Right ventricle myocardium superior (tissue), 1 donor: Measurements from ENCODE around the gene TBL3. TPM values are rescaled to one million over a fixed set of nuclear protein-coding genes. Genes with fewer than 3 reads are reported as not detected.
"Not testable (repeated sequence)": the region's sequence is repeated elsewhere in the genome, so short reads cannot be mapped to it uniquely, and the experiment has no call there.

ENCODE experiments used
- ATAC-seq: fragments of 200-7000 bp; cut with Tn5 transposase; one replicate; pipeline ENCODE4 v1.9.1; 2020; ENCODE audit warnings: mild to moderate bottlenecking; ENCODE audit not compliant: poor library complexity
- DNase-seq: peaks from one replicate; pipeline ENCODE4 v3.0.0-alpha.2; 2020
- intact Hi-C: fragments of 100-400 bp; cut with DNase I; formaldehyde crosslinking; loops from one replicate; pipeline ENCODE4 v1.11.2; 2022
- total RNA-seq: library from RNA; stranded (reverse); fragmentation: NEBNext Ultra II Directional; extraction: Animal tissue kit (Norgen Biotek cat#: 25700); gene quantifications from one replicate; pipeline ENCODE4 v1.2.1, GENCODE V29; 2021
- donor health status: DM: no; HTN: yes; CAD: no; lungs with severe emphysema.

Gene TBL3
- total RNA-seq, 1 donor from 2014 or later: 20.3 TPM

DNA sequence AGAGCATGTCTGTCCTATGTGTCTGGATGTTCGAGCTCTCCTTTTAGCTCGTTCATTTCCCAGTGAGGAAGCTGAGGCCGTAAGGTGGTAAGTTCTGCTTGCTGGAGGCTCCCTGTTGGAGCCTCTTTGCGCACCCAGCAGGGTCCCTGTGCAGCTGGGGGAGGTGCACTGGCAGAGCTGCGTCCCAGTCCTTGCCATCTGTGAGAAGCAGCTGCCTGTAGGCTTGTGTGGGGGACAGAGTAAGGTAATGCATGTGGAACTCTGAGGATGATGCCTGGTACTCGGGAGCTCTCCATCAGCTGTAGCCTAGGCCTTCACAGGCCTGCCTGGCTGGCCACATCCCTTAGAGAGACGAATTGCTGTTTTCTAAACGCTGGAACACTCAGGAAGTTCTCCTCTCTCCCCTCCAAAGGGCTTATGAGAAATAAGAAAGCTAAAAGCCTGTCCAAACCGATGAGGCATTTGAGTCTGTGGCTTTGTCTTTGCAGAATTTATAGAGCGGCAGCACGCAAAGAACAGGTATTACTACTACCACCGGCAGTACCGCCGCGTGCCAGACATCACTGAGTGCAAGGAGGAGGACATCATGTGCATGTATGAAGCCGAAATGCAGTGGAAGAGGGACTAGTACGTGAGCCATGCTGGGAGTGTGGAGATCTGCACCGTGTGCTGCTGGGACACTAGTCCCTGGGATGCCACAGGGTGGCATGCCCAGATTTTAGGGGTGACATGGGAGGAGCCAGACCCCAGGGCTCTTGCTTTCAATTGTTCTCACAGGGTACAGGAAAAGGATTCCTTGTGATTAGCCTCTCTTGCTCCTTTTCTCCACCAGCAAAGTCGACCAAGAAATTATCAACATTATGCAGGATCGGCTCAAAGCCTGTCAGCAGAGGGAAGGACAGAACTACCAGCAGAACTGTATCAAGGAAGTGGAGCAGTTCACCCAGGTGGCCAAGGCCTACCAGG lies 10.9 kb upstream of the TBL3 start:
- ATAC-seq (no peak), DNase-seq (no peak)
- intact Hi-C loops: no loop called here

- DNase-seq (no peak), ATAC-seq (no peak)
- intact Hi-C loops: no loop called here
Observed at GRCh38 chr16:1961651-1962067, 10.2 kb upstream of the TBL3 start.

DNA sequence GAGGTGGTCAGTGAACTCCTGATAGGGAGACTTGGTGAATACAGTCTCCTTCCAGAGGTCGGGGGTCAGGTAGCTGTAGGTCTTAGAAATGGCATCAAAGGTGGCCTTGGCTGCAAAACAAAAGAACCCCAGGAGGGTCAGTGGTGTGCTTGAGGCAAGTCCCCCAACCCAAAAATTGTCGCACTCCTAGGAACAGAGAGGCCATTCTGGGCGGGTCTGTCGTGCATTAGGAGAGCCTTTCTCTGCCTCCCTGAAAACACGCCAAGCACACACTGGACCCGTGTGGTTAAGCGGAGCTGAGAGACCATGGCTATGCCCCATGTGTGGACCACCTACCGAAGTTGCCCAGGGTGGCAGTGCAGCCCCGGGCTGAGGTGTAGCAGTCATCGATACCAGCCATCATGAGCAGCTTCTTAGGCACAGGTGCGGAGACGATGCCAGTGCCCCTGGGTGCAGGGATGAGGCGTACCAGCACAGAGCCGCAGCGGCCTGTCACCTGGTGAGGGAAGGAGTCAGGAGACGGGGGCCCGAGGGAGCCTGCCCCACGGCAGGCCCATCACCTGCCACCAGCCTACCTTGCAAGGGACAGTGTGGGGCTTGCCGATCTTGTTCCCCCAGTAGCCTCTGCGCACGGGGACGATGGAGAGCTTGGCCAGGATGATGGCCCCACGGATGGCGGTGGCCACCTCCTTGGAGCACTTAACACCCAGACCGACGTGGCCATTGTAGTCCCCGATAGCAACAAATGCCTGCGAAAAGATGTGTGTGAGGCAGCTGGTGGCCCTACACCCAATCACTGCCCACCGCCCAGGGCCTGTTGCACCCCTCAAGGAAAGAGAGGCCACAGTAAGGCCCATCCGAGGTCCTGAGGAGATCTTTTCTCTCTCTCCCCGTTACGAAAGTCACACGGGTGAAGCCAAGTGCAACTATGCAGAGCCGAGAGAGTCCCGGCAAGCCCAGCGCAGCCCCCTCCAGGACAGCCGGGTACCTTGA lies 9.4 kb upstream of the TBL3 start:
- ATAC-seq, DNase-seq, intact Hi-C loops: not testable (repeated sequence)

DNA sequence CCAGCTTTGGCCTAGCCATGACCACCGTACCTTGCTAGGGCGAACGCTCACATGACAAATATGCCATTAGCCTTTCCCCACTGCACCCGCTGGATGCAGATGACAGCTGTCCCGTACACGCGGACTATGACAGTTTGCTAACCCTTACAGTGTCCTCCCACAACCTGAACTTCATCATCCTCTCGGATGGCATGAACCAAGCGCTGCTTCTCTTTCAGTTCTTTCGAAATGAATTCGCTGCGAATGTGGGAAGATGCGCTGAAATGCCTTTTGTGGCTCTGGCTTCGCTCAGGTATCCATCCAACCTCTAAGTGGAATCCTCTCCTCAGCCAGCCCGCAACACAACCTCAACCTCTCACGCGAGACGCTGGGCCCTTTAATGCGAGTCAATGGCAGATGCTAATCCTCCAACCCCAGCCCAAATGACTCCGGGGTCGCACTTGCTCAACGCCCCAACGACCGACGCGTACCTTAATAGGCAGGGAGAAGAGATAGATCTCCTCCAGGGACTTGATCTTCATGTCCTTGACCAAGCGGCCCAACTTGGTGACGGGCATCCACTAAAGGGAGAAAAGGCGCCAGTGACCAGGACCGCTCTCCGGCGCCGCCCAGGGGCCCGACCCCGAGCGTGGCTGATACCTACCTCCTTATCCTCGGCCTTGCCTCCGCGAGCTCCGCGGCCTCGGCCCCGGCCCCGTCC lies 7.9 kb upstream of the TBL3 start:
- intact Hi-C loops: no loop called here
- ATAC-seq: peak; percentile 13
- DNase-seq: no peak

DNA sequence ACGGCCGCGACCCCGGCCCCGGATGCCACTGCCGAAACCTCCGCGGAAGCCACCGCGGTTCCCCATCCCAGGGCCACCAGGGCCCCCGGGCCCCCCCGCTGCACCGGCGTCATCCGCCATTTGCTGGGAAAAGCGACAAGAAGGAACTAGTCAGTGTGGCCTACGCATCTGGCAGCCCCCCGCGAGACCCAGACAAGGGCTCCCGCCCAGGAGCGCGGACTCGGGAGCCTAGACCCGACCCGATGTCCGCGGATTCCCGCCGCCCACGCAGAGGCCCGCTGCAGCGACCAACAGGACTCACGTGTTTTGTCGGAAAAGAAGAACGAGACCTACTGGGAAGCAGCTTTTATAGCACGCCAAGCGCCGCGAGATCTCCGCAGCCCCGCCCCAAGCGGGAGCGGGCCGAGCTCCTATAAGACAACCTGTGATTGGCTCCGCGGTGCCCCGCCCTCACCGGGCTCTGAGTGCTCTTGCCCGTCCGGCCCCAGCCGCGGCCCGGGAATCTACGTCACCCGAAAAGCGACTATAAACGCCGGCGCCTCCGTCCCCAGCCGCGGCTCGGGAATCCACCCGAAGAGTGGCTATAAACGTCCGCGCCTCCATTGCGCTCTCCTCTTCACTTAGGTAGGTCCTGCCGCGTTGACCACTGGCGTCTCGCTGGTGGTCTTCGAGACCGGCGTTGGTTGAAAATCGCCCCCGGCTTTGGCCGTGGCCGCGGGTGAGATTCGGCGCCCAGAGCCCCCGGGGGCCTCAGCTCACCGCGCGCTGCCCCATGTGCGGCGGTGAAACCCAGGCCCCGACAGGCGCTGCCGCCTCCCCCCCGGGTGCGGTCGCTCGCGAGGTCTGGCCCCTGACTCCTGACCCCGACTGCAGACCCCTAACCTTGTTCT lies 7.1 kb upstream of the TBL3 start, which contains the start of gene RPS2:
TSS of gene RPS2 (minus strand) at position 321 of the 890 bp plus-strand sequence. CDS start at position 120, 201 bp downstream.
- peak; percentile 100 for DNase-seq
- peak; percentile 97 for ATAC-seq

GRCh38 chr16:1965396-1966001 lies 6.4 kb upstream of the TBL3 start:
- DNase-seq: no peak
- no peak for ATAC-seq
- intact Hi-C loops: no loop called here

More for the DNA sequence above, 7.1 kb upstream of the TBL3 start, which contains the start of gene RPS2:
- intact Hi-C loops: no loop called here

DNA sequence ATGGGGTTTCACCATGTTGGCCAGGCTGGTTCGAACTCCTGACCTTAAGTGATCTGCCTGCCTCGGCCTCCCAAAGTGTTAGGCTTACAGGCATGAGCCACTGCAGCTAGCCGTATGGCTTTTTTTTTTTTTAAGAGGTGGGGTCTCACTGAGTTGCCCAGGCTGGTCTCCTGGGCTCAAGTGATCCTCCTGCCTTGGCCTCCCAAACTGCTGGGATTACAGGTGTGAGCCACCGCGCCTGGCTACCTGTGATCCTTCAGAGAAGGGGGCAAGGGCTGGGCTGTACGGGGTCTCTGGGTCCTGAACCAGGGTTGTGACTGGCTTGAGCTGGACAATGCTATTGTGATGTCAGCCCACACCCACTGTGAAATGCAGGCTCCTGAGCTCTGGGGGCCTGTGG lies 5.4 kb upstream of the TBL3 start, which contains the start of gene RNF151:
TSS of gene RNF151 (plus strand) at position 397 of the 400 bp plus-strand sequence. CDS start 26 bp downstream, outside the sequence.
- ATAC-seq: no peak
- no peak for DNase-seq

DNA sequence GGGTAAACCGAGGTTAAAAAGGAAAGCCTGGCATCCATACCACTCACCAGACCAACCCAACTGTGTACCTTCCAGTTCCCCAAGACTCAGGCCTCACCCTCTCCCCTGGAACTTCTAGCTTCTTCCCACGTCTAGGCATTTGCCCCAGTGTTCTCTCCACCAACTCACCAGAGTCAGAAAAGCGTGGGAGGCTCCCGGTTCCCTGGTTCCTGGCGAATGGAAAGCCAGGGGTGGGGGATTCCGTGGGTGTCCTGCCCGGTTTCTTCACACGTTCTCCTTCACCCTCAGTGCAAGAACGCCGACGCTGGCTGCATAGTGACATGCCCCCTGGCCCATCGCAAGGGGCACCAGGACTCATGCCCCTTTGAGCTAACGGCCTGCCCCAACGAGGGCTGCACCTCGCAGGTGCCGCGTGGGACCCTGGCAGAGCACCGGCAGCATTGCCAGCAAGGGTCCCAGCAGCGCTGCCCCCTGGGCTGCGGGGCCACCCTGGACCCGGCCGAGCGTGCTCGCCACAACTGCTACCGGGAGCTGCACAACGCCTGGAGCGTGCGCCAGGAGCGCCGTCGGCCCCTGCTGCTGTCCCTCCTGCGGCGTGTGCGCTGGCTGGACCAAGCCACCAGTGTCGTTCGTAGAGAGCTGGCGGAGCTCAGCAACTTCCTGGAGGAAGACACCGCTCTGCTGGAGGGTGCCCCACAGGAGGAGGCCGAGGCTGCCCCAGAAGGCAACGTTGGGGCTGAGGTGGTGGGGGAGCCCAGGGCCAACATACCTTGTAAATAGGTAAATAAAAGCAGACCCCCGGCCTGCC lies 3.5 kb upstream of the TBL3 start:
- intact Hi-C loops: no loop called here
- no peak for ATAC-seq
- DNase-seq: no peak

More for the DNA sequence above, 5.4 kb upstream of the TBL3 start, which contains the start of gene RNF151:
- intact Hi-C loops: no loop called here

GRCh38 chr16:1972490-1972877 lies 631 bp downstream of the TBL3 start:
- intact Hi-C loops: no loop called here
- DNase-seq (no peak), ATAC-seq (no peak)

GRCh38 chr16:1973461-1974156 lies 1.8 kb downstream of the TBL3 start:
- no peak for DNase-seq

DNA sequence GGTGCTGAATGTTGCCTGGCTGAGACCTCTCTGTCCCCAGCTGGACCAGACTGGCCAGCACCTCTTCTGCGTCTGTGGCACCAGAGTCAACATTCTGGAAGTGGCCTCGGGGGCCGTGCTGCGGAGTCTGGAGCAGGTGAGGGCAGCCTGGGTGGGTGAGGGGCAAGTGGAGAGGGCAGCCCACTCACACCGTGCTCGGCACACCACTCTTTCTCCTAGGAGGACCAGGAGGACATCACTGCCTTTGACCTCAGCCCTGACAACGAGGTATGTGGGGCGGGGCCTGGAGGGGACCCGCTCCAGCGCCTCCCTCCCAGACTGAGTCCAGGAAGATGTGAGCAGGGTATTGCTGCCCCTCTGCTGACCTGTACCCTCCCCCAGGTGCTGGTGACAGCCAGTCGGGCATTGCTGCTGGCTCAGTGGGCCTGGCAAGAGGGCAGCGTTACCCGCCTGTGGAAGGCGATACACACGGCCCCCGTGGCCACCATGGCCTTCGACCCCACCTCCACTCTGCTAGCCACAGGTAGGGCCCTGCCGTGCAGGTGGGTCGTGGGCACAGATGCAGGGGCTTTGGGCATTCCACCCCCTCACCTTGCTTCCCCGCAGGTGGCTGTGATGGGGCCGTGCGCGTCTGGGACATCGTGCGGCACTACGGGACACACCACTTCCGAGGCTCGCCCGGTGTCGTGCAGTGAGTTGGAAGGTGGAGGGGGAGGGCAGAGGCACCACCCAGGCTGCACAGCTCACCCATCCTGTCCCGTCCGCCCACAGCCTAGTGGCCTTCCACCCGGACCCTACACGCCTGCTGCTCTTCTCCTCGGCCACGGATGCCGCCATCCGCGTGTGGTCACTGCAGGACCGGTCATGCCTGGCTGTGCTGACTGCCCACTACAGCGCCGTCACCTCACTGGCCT lies 2.6 kb downstream of the TBL3 start:
- no peak for DNase-seq
- ATAC-seq: no peak
- intact Hi-C loops: no loop called here

More at GRCh38 chr16:1973461-1974156, 1.8 kb downstream of the TBL3 start:
- no peak for ATAC-seq
- intact Hi-C loops: no loop called here

- DNase-seq (no peak), ATAC-seq (no peak)
- intact Hi-C loops: no loop called here
Observed at GRCh38 chr16:1975432-1976215, 3.8 kb downstream of the TBL3 start.

DNA sequence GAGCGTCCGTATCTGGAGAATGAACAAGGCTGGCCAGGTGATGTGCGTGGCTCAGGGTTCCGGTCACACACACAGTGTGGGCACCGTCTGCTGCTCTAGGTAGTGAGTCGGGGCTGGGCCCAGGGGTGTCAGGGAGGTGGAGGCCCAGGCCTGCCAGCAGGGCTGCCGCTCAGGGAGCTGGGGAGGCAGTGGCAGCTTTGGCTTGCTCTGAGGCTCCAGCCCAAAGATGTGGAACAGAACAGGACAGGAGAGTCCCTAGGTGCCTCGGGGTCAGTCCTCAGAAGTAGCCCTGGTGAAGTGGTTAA lies 4.3 kb downstream of the TBL3 start:
- intact Hi-C loops: no loop called here
- ATAC-seq (no peak), DNase-seq (no peak)
